ENCODE results near the gene PCDHGA3.

Gene PCDHGA3

GRCh38 chr5:141319699-141320098 is 23.9 kb upstream of the PCDHGA3 start:
- no peak for TF ChIP-seq EZH2 (IDR thresholded peaks at IDR 0.05; ENCODE audit: borderline replicate concordance, low read depth, low read length, severe bottlenecking)
- TF ChIP-seq, protein P1, sequence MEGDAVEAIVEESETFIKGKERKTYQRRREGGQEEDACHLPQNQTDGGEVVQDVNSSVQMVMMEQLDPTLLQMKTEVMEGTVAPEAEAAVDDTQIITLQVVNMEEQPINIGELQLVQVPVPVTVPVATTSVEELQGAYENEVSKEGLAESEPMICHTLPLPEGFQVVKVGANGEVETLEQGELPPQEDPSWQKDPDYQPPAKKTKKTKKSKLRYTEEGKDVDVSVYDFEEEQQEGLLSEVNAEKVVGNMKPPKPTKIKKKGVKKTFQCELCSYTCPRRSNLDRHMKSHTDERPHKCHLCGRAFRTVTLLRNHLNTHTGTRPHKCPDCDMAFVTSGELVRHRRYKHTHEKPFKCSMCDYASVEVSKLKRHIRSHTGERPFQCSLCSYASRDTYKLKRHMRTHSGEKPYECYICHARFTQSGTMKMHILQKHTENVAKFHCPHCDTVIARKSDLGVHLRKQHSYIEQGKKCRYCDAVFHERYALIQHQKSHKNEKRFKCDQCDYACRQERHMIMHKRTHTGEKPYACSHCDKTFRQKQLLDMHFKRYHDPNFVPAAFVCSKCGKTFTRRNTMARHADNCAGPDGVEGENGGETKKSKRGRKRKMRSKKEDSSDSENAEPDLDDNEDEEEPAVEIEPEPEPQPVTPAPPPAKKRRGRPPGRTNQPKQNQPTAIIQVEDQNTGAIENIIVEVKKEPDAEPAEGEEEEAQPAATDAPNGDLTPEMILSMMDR (IDR thresholded peaks at IDR 0.05; ENCODE audit: borderline replicate concordance, extremely low read depth, low read length, poor library complexity, severe bottlenecking) = no peak
- Histone ChIP-seq H3K4me3 (ENCODE audit: low read depth in 1 of 2, low read length in 2 of 2) (peak overlapping the region; percentile 56 to 76; a peak in 3 of 4 replicates), H3K79me2 (ENCODE audit: insufficient read depth, low read length) (peaks cover 24% of the 10 kb centered on the region), H3K9ac (ENCODE audit: low read depth, low read length) (0 out of 2 replicates have a peak overlapping the region, but pooled peaks have one; percentile 66), H3K4me2 (ENCODE audit: insufficient read depth, low read length) (peak overlapping the region; percentile 62), H3K27ac (ENCODE audit: low read length) (peak overlapping the region; percentile 8; the same call in 1 of the 2 replicates), H3K27me3 (ENCODE audit: insufficient read depth, low read length, poor library complexity) (no peaks in the 10 kb centered on the region), H3K4me1 (ENCODE audit: insufficient read depth, low read length) (peaks cover 22% of the 10 kb centered on the region), H2AFZ (ENCODE audit: low read depth, low read length) (no peak overlapping the region), H4K20me1 (ENCODE audit: insufficient read depth, low read length) (no peaks in the 10 kb centered on the region), H3K36me3 (ENCODE audit: insufficient read depth, low read length) (peaks cover 23% of the 10 kb centered on the region), H3K9me3 (ENCODE audit: insufficient read depth, low read length, severe bottlenecking) (peaks cover 41% of the 10 kb centered on the region)
- no peak for ATAC-seq (ENCODE audit: insufficient read depth, low read depth)
- no peak for DNase-seq

GRCh38 chr5:141320225-141321169 is 23.1 kb upstream of the PCDHGA3 start, which contains the start of gene TAF7:
TAF7 (minus strand) TSS chr5:141320784; CDS start chr5:141320044, 740 bp downstream.
- Histone ChIP-seq H3K9ac (ENCODE audit: low read depth, low read length) (peak within 1 kb of the TSS; percentile 66), H3K4me1 (ENCODE audit: insufficient read depth, low read length) (peaks cover 22% of the 10 kb centered on the region), H4K20me1 (ENCODE audit: insufficient read depth, low read length) (no peaks in the 10 kb centered on the region), H3K27me3 (ENCODE audit: insufficient read depth, low read length, poor library complexity) (no peaks in the 10 kb centered on the region), H3K79me2 (ENCODE audit: insufficient read depth, low read length) (peaks cover 24% of the 10 kb centered on the region), H3K4me2 (ENCODE audit: insufficient read depth, low read length) (peak within 1 kb of the TSS; percentile 62), H2AFZ (ENCODE audit: low read depth, low read length) (peak within 1 kb of the TSS; percentile 99), H3K4me3 (ENCODE audit: low read depth in 1 of 2, low read length in 2 of 2) (peak within 1 kb of the TSS; percentile 56 to 76), H3K9me3 (ENCODE audit: insufficient read depth, low read length, severe bottlenecking) (peaks cover 41% of the 10 kb centered on the region), H3K27ac (ENCODE audit: low read length) (peak within 1 kb of the TSS; percentile 87), H3K36me3 (ENCODE audit: insufficient read depth, low read length) (peaks cover 23% of the 10 kb centered on the region)
- DNase-seq (peak; percentile 89), ATAC-seq (ENCODE audit: insufficient read depth, low read depth) (peak; percentile 94)
- TF ChIP-seq EZH2 (IDR thresholded peaks at IDR 0.05; ENCODE audit: borderline replicate concordance, low read depth, low read length, severe bottlenecking) = no peak
- TF ChIP-seq, protein P1 (IDR thresholded peaks at IDR 0.05; ENCODE audit: borderline replicate concordance, extremely low read depth, low read length, poor library complexity, severe bottlenecking) = peak; percentile 91

DNA sequence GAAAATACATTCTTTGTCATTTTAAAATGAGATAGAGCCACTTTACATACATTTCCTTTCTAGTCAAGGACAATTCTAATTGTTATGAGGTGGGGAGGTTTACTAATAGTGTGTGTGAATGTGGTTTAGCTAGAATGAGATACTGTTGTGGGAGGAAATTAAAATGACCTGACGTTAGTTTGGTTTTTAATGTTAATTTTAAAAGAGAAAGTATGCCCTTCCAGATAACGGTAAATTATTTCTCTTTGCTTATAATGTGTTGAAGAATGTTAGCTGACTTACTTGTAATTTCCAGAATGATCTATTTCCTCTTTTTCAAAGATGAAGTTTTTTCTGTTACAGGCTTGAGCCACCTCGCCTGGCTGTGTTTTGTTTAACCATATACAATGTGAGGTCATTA is 21.4 kb upstream of the PCDHGA3 start:
- no peak overlapping the region for H2AFZ ChIP-seq (ENCODE audit: low read depth, low read length)
- H4K20me1 ChIP-seq (ENCODE audit: insufficient read depth, low read length) = no peaks in the 10 kb centered on the region
- DNase-seq (no peak), ATAC-seq (ENCODE audit: insufficient read depth, low read depth) (no peak)
- peaks cover 41% of the 10 kb centered on the region for H3K9me3 ChIP-seq (ENCODE audit: insufficient read depth, low read length, severe bottlenecking)
- peaks cover 22% of the 10 kb centered on the region for H3K4me1 ChIP-seq (ENCODE audit: insufficient read depth, low read length)
- TF ChIP-seq, protein P1 (IDR thresholded peaks at IDR 0.05; ENCODE audit: borderline replicate concordance, extremely low read depth, low read length, poor library complexity, severe bottlenecking) = no peak
- TF ChIP-seq EZH2 (IDR thresholded peaks at IDR 0.05; ENCODE audit: borderline replicate concordance, low read depth, low read length, severe bottlenecking) = no peak
- H3K9ac ChIP-seq (ENCODE audit: low read depth, low read length) = no peak overlapping the region
- peaks cover 24% of the 10 kb centered on the region for H3K79me2 ChIP-seq (ENCODE audit: insufficient read depth, low read length)
- no peak overlapping the region for H3K27ac ChIP-seq (ENCODE audit: low read length)
- no peak overlapping the region for H3K4me3 ChIP-seq (ENCODE audit: low read depth in 1 of 2, low read length in 2 of 2)
- H3K27me3 ChIP-seq (ENCODE audit: insufficient read depth, low read length, poor library complexity) = no peaks in the 10 kb centered on the region
- H3K4me2 ChIP-seq (ENCODE audit: insufficient read depth, low read length) = no peak overlapping the region
- peaks cover 23% of the 10 kb centered on the region for H3K36me3 ChIP-seq (ENCODE audit: insufficient read depth, low read length)
